ENCODE measurements around the gene TCERG1.
A peak's percentile ranks its signal among the peaks of the same experiment; 100 is the strongest.

TCERG1 gene

GRCh38 chr5:146446861-146447733, at the start of gene TCERG1:
TCERG1 (plus strand) TSS chr5:146447333; CDS start chr5:146447350, 17 bp downstream.
- peak; percentile 96 for DNase-seq

GRCh38 chr5:146398826-146399225, 48.3 kb upstream of the TCERG1 start:
- no peak for DNase-seq

DNA sequence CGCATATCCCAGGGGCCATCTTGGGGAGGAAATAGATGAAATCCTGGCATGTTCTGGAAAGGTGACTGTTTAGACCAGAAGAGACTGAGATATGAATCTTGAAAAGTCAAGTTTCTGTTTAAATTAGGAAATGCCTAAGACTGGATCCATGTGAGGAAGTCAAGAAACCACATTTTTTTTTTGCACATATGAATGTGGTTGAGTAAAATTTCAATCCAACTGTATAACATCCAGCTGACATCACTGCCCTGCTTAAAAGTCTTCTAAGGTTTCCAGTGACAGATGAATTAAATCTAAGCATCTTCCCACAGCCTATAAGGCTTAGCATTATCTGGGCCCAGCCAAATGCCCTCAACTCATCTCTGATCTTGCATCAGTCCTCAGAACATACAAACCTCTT, 47.7 kb upstream of the TCERG1 start:
- DNase-seq = no peak

- no peak for DNase-seq
Measured at GRCh38 chr5:146400201-146400600, 46.9 kb upstream of the TCERG1 start.

DNA sequence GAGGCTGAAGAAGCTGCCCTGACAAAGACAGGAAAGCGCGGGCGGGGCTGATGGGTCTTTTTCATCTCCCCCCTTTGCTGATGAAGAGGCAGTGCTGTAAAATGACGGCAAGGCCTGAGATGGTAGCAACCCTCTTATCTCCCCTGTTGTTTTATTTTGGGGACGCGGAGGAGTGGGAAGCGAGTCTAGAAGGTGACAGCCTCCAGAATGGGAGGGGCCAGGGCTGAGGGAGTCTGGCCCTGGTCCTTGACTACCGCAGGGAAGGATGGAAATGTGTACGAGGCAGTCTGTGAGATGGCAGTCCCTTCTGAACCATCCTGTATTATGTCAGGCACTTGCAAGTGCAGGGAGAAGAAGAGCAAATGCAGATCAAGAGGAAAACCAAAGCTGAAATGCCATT, 46.1 kb upstream of the TCERG1 start:
- no peak for DNase-seq

GRCh38 chr5:146402949-146403348, 44.2 kb upstream of the TCERG1 start:
- no peak for DNase-seq

DNA sequence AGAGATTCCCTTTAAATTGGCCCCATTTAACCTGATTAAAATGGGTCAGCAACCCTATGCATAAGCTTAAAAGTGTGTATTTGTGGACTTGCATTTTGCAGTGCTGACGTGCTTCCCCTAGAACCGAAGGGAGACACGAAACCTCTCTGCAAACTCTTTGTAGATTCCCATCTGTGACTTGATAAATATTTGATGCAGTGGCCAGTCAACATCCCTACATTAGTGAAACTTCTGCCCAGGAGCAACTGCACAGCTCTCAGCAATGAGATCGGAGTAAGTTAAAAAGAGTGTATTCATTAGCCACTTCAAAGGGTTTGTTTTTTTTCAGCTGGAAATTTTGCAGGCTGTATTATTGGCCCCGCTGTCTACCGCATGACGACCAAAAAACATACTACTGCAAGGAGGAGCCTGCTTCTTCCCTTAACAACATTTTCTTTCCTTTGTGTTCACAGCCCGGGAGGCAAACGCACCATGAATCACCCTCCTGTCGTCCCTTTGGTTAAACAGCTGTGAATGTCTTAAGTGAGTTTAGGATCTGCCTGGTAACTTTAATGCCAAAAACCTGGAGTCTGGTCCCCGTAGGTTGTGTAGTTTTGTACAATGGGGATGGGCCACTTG, 38.0 kb upstream of the TCERG1 start:
- DNase-seq = no peak

DNA sequence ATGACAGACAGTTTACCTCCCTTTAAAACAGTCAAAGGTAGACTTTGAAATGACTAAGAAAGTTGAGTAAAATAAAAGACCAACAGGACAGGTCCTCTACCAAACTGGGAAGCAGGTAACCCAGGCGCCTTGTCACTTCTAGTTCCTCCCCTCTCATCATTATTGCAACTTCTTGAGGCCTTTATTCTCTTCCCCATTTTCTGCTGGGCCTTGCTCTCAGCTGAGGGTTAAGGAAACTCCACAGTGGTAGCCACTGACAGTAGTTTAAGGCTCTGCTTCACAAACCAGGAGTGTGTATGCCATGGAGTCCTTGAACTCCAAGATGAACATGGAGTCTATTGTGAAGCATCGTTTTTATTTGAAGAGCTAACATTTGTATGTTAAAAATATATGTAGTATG, 36.9 kb upstream of the TCERG1 start:
- DNase-seq = no peak

DNA sequence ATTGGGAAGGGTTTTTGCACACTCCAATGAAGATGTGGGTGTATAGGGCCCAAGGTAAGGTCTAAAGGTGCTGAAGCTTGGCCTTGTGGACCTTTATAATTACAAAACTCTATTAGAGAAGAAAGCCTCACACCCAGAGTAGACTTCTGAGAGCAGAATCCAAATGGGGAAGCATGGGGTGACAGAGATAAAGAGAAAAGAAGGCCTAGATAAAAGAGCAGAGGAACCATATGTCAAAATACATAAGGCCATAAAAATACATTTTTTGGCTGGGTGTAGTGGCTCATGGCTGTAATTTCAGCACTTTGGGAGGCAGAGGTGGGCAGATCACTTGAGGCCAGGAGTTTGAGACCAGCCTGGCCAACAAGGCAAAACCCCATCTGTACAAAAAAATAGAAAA, 27.4 kb upstream of the TCERG1 start:
- DNase-seq = no peak

DNA sequence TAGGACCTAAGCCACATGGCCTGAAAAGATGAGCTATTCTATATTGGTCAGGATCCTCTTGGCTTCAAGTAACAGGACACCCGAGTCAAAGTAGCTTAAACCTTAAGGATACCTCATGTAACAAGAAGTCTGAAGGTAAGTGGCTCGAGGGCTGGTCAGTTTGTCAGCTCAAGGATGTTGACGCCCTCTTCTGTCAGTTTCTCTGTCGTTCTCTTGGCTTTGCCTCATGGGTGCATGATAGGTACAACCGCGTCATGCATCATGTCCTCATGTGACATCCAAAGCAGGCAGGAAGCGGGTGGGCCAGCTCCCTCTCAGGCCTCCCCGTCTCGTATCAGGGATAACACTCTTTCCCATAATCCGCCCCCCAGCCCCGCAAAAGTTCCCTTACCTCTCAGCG, 22.1 kb upstream of the TCERG1 start:
- no peak for DNase-seq

- no peak for DNase-seq
Measured at GRCh38 chr5:146426305-146426704, 20.8 kb upstream of the TCERG1 start.

- no peak for DNase-seq
Measured at GRCh38 chr5:146426853-146427618, 20.1 kb upstream of the TCERG1 start.

- no peak for DNase-seq
Measured at GRCh38 chr5:146427619-146427997, 19.5 kb upstream of the TCERG1 start.

GRCh38 chr5:146428658-146429057, 18.5 kb upstream of the TCERG1 start:
- no peak for DNase-seq

DNA sequence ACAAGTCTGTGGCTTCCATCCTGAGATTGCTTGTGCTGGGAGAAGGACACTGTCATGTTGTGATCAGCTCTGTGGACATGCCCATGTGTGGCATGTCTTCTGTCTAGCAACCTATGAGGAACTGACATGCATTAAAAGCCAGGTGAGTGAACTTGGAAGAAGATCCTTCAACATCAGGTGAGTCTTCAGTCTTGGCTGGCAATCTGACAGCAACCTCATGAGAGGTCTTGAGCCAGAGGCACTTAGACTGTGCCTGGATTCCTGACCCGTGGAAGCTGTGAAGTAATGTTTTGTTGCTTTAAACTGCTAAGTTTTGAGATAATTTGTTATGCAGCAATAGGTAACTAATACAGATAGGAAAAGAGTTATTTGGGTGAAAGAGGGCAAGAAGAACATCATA, 6.8 kb upstream of the TCERG1 start:
- no peak for DNase-seq

DNA sequence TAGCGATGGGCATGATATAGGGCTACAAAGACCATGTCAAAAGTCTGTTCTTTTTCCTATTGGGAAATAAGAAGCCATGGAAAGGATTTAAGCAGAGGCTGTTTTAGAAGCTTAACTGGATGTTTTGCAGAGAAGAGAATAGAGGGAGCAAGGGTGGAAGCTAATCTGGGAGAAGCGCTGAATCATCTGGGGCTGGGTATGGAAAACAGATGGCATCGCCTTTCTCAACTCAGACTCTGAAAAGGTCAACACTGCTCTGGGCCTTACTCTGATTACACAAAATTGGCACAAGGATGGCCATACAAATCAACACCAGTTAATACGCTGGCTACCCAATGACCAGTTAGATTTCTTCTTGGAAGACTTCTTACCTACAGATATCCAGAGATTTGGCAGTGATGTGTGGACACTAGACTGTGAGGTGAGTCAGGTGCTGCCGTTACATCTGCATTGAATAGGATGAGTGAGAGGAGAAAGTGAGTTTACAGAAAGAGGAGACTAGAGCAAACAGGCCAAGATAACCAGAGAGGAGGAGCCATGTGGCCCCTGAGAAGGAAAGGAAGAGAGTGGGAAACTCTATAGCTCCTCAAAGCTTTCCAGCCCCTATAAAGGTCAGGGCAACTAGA, 6.2 kb upstream of the TCERG1 start:
- no peak for DNase-seq

- no peak for DNase-seq
Measured at GRCh38 chr5:146441896-146442295, 5.2 kb upstream of the TCERG1 start.

- no peak for DNase-seq
Measured at GRCh38 chr5:146447734-146448380, 724 bp downstream of the TCERG1 start.

DNA sequence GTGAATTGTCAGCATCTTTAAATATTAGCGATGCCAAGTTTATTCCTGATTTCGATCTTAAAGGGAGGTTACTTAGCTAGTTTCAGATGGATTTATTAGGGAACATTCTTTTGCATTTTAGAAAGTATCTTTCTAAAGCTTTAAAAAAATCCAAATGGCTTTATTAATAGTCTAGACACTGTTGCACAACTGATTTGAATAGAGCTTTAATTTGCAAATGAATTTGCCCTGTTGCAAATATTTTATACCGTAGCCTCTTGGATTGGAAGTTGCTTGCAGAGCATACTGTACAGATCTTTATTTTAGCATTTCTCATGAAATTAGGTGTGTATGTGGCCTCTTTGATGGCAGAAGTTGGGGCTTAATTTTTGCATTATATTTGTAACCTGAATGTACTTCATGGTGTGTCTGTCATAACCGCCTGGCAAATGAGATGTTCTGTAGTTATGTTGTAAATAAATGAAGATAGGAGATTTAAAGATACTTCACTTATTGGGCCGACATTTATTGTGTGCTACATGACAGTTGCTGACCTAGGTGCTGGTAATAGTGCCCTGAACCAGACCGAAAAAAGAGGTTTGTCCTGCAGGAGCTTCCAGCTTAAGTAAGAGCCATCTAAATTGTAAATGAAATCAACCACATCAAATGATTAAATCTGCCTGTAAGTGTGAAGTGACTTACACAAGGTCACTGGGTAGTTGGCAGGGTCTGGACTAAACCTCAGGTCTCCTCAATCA, 1.8 kb downstream of the TCERG1 start:
- no peak for DNase-seq

DNA sequence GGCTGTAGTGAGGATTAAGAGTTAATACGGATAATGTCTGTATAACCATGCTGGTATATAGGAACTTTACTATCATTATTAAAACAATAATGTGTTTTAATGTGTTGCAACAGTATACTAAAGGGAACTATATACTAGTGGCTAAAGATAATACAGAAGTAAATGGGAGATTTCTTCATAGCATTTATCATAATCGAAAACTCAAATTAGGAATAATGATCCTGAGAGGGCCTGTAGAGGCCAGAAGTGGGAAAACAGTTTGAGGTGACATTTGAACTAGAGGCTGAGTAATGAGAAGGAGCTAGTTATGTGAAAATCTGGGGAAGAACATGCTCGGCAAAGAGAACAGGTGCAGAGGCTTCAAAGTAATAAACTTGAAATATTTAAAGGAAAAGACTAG, 2.9 kb downstream of the TCERG1 start:
- DNase-seq = no peak

DNA sequence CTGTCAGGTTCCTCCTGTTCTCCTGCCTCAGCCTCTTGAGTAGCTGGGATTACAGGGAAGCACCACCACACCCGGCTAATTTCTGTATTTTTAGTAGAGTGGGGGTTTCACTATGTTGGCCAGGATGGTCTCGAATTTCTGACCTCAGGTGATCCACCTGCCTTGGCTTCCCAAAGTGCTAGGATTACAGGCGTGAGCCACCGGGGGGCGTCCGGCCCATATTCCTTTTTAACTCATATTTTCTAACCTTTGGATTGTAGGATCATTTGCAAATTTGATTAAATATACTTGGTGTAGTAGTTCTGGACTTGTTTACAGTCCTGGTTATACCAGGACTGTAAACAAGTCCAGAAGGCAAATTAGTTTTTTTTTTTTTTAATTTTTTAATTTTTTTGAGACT, 4.3 kb downstream of the TCERG1 start:
- no peak for DNase-seq

GRCh38 chr5:146457431-146457830, 10.3 kb downstream of the TCERG1 start:
- no peak for DNase-seq
